ENCODE results near the gene RUNX1.

Gene RUNX1

DNA sequence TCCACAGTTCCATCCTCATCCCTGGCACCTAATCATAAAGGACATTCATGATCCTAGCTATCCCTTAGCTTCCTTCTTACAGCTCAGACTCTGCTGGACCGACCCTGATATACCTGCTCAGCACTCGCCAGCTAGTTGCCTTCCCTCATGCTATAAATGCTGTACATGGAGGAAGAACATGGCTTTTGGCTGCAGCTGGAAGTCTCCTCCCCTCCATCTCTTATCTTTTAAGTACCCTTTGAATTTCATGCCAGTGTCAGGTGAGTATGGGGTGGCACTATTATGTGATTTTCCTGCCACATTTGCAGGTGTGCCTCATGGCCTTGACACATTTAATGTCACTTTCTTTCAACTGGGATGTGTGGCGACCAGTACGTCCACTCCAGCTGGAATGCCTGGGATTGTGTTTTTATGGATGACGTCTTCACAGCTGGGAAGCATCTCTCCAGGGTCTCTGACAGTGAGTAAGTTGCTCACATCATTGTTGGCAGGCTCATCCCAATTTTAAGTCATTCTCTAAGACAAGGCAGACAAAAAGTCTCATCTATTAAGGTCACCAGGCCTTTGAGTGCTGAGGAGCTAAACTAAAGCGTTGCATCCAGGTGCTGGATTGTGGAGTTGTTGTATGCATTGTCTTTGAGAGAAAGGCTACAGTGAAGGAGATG, 43.4 kb downstream of the RUNX1 start:
- peaks cover 9 to 21% of the 10 kb centered on the region in 2 experiments for H3K4me1 ChIP-seq (ENCODE audit: control insufficient read depth in 1 of 2, insufficient read depth in 1 of 2, low read depth in 1 of 2, low read length in 1 of 2)
- H3K36me3 ChIP-seq, result peaks cover 4% of the 10 kb centered on the region
- no peak overlapping the region for H3K4me3 ChIP-seq (ENCODE audit: low read depth in 1 of 2, low read length in 1 of 2)
- no peaks in the 10 kb centered on the region for H3K27me3 ChIP-seq
- TF ChIP-seq, protein P1, sequence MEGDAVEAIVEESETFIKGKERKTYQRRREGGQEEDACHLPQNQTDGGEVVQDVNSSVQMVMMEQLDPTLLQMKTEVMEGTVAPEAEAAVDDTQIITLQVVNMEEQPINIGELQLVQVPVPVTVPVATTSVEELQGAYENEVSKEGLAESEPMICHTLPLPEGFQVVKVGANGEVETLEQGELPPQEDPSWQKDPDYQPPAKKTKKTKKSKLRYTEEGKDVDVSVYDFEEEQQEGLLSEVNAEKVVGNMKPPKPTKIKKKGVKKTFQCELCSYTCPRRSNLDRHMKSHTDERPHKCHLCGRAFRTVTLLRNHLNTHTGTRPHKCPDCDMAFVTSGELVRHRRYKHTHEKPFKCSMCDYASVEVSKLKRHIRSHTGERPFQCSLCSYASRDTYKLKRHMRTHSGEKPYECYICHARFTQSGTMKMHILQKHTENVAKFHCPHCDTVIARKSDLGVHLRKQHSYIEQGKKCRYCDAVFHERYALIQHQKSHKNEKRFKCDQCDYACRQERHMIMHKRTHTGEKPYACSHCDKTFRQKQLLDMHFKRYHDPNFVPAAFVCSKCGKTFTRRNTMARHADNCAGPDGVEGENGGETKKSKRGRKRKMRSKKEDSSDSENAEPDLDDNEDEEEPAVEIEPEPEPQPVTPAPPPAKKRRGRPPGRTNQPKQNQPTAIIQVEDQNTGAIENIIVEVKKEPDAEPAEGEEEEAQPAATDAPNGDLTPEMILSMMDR (IDR thresholded peaks at IDR 0.05), result no peak
- peak overlapping the region; percentile 35 for H3K27ac ChIP-seq
- H3K9me3 ChIP-seq, result no peaks in the 10 kb centered on the region

GRCh38 chr21:35005077-35005476, 44.0 kb downstream of the RUNX1 start:
- Histone ChIP-seq H3K4me3 (ENCODE audit: low read depth in 1 of 2, low read length in 1 of 2) (no peak overlapping the region), H3K27me3 (no peaks in the 10 kb centered on the region), H3K9me3 (no peaks in the 10 kb centered on the region), H3K27ac (no peak overlapping the region), H3K4me1 (ENCODE audit: control insufficient read depth in 1 of 2, insufficient read depth in 1 of 2, low read depth in 1 of 2, low read length in 1 of 2) (peaks cover 13 to 27% of the 10 kb centered on the region in 2 experiments), H3K36me3 (peaks cover 4% of the 10 kb centered on the region)
- TF ChIP-seq, protein P1 (IDR thresholded peaks at IDR 0.05), result no peak

DNA sequence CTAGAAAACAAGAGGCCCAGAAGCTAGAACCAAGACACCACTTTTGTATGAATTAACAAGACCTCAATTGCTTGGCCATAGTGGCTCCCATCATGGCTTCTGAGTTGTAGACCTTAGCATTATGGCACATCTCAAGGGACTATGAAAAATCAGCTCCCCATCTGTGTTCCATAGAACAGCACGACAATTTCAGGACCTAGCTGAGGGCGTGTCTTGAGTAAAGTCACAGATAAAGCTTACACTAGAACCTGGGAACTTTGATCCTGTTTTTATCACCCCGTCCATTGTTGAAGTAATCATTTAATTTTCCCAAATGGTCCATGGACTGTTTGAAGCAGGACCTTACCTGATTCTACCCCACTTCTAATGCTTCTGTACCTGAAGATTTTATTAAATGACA, 44.8 kb downstream of the RUNX1 start:
- TF ChIP-seq, protein P1 (IDR thresholded peaks at IDR 0.05), result no peak
- no peak overlapping the region for H3K4me3 ChIP-seq (ENCODE audit: low read depth in 1 of 2, low read length in 1 of 2)

GRCh38 chr21:35002879-35003722, 46.0 kb downstream of the RUNX1 start:
- H3K4me1 ChIP-seq (ENCODE audit: control insufficient read depth in 1 of 2, insufficient read depth in 1 of 2, low read depth in 1 of 2, low read length in 1 of 2), result peaks cover 24 to 47% of the 10 kb centered on the region in 2 experiments
- H3K36me3 ChIP-seq, result peaks cover 4% of the 10 kb centered on the region
- no peaks in the 10 kb centered on the region for H3K27me3 ChIP-seq
- TF ChIP-seq, protein P1 (IDR thresholded peaks at IDR 0.05), result no peak
- no peaks in the 10 kb centered on the region for H3K9me3 ChIP-seq
- H3K27ac ChIP-seq, result peak overlapping the region; percentile 5
- no peak overlapping the region for H3K4me3 ChIP-seq (ENCODE audit: low read depth in 1 of 2, low read length in 1 of 2)

More for the DNA sequence above, 44.8 kb downstream of the RUNX1 start:
- peaks cover 21 to 35% of the 10 kb centered on the region in 2 experiments for H3K4me1 ChIP-seq (ENCODE audit: control insufficient read depth in 1 of 2, insufficient read depth in 1 of 2, low read depth in 1 of 2, low read length in 1 of 2)
- peaks cover 4% of the 10 kb centered on the region for H3K36me3 ChIP-seq
- no peaks in the 10 kb centered on the region for H3K27me3 ChIP-seq
- H3K27ac ChIP-seq, result peak overlapping the region; percentile 12
- H3K9me3 ChIP-seq, result no peaks in the 10 kb centered on the region

DNA sequence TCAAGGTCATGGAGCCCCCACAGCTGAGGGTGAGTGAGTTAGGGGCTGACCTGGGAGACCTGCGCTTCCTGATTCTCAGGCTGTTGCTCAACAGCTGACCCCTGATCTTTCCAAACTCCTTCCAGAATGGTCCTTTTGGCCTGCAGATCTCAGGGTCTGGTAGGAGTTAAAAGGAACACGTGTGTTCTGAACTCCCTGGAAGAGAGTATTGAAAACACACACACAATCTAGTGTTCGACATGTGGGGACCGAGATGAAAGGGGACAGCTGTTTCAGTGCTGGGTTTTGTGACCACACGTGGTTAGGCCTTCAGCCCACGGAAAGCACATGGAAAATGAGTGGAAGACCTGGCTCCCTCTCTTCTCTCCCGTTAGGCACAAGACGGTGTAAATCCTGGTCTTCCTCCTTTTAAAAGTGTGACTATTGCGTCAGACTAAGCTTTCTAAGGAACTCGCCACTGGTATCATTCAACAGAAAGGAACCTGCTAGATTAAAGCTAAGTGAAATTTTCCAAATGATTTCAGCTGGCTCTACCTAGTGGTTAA, 49.6 kb downstream of the RUNX1 start:
- TF ChIP-seq, protein P1 (IDR thresholded peaks at IDR 0.05), result no peak
- Histone ChIP-seq H3K36me3 (no peaks in the 10 kb centered on the region), H3K4me1 (ENCODE audit: control insufficient read depth in 1 of 2, insufficient read depth in 1 of 2, low read depth in 1 of 2, low read length in 1 of 2) (peaks cover 43 to 66% of the 10 kb centered on the region in 2 experiments), H3K4me3 (ENCODE audit: low read depth in 1 of 2, low read length in 1 of 2) (no peak overlapping the region), H3K27me3 (no peaks in the 10 kb centered on the region), H3K9me3 (no peaks in the 10 kb centered on the region), H3K27ac (peak overlapping the region; percentile 62)
